Right lung (tissue), 5 donors: Measurements from ENCODE around the gene S100A2. TPM values are rescaled to one million over a fixed set of nuclear protein-coding genes. Genes with fewer than 3 reads are reported as not detected.
A peak's percentile ranks its signal among the peaks of the same experiment; 100 is the strongest.
"Not testable (repeated sequence)": the region's sequence is repeated elsewhere in the genome, so short reads cannot be mapped to it uniquely, and the experiment has no call there.

Experiments used
- DNase-seq, 2 donors: peaks; one replicate each; pipeline ENCODE4 v3.0.0-alpha.2; 2013
- polyA plus RNA-seq, 5 donors: library from polyadenylated mRNA; unstranded; fragments of 120-200 nt; gene quantifications; one replicate each; pipeline versions ENCODE4 v1.2.1 to v1.2.3, GENCODE V29; 2013; ENCODE audit warnings: inconsistent platforms in 1 of 5, low replicate concordance in 1 of 5; ENCODE audit not compliant: insufficient read length in 5 of 5, insufficient read depth in 1 of 5

The S100A2 gene
- polyA plus RNA-seq, 5 donors = 0.69 to 1.8 (median 1.2) TPM

GRCh38 chr1:153532769-153533599, 32.7 kb downstream of the S100A2 start:
- DNase-seq = peak; percentile 74 to 77

GRCh38 chr1:153532181-153532580, 33.5 kb downstream of the S100A2 start:
- DNase-seq = no peak

- no peak for DNase-seq
Observed at GRCh38 chr1:153531638-153532037, 34.0 kb downstream of the S100A2 start.

GRCh38 chr1:153527683-153528040, 38.0 kb downstream of the S100A2 start:
- DNase-seq = no peak

- no peak for DNase-seq
Observed at GRCh38 chr1:153527023-153527682, 38.5 kb downstream of the S100A2 start.

- DNase-seq = no peak
Observed at GRCh38 chr1:153526132-153526543, 39.5 kb downstream of the S100A2 start.

- DNase-seq = no peak
Observed at GRCh38 chr1:153525088-153525728, 40.4 kb downstream of the S100A2 start.

- not testable (repeated sequence) for DNase-seq
Observed at GRCh38 chr1:153522353-153523048, 43.1 kb downstream of the S100A2 start.

- DNase-seq = not testable (repeated sequence)
Observed at GRCh38 chr1:153521808-153522207, 43.8 kb downstream of the S100A2 start.

GRCh38 chr1:153520818-153521476, 44.7 kb downstream of the S100A2 start:
- DNase-seq = no peak

GRCh38 chr1:153520137-153520691, 45.4 kb downstream of the S100A2 start:
- DNase-seq = not testable (repeated sequence)

- no peak for DNase-seq
Observed at GRCh38 chr1:153519242-153519641, 46.4 kb downstream of the S100A2 start.

- no peak for DNase-seq
Observed at GRCh38 chr1:153515504-153516394, 49.9 kb downstream of the S100A2 start.

GRCh38 chr1:153513666-153514065, 52.0 kb downstream of the S100A2 start:
- no peak for DNase-seq

GRCh38 chr1:153513023-153513422, 52.6 kb downstream of the S100A2 start:
- no peak for DNase-seq

Other genes with a start within 250 kb of the S100A2 start
- gene PGLYRP4, start 217.0 kb downstream of the S100A2 start, polyA plus RNA-seq = not detected
- 10 to 100 TPM; 17.9 to 33.5 (median 28.3) TPM for gene S100A9, start 208.0 kb downstream of the S100A2 start, polyA plus RNA-seq
- 1 to 10 TPM; 1.2 to 3.8 (median 3.0) TPM for gene S100A12, start 190.2 kb downstream of the S100A2 start, polyA plus RNA-seq
- 10 to 100 TPM; 12.1 to 30.7 (median 22.1) TPM for gene S100A8, start 174.8 kb downstream of the S100A2 start, polyA plus RNA-seq
- not detected for gene S100A7A, start 149.3 kb downstream of the S100A2 start, polyA plus RNA-seq
- gene S100A7, start 105.2 kb downstream of the S100A2 start, polyA plus RNA-seq = not detected
- 100 to 1,000 TPM; 138 to 297 (median 187) TPM for gene S100A6, start 29.9 kb downstream of the S100A2 start, polyA plus RNA-seq
- gene S100A5, start 24.9 kb downstream of the S100A2 start, polyA plus RNA-seq = under 1 TPM in 1 of 5 donors, not detected in 4; 0.23 TPM
- 10 to 100 TPM; 15.9 to 32.6 (median 19.9) TPM for gene S100A4, start 20.0 kb downstream of the S100A2 start, polyA plus RNA-seq
- gene S100A3, start 16.6 kb downstream of the S100A2 start, polyA plus RNA-seq = under 1 TPM in 2 of 5 donors, not detected in 3; 0.21 to 0.66 TPM
- 100 to 1,000 TPM; 119 to 177 (median 147) TPM for gene S100A16, start 47.3 kb upstream of the S100A2 start, polyA plus RNA-seq
- 100 to 1,000 TPM in 4 of 5 donors, 10 to 100 TPM in 1; 93.5 to 174 (median 144) TPM for gene S100A14, start 50.5 kb upstream of the S100A2 start, polyA plus RNA-seq
- gene S100A13, start 61.7 kb upstream of the S100A2 start, polyA plus RNA-seq = 100 to 1,000 TPM in 1 of 5 donors, 10 to 100 TPM in 4; 76.9 to 120 (median 96.7) TPM
- gene S100A1, start 62.6 kb upstream of the S100A2 start, polyA plus RNA-seq = 1 to 10 TPM in 4 of 5 donors, under 1 TPM in 1; 1.00 to 2.0 (median 1.6) TPM
- gene CHTOP, start 68.2 kb upstream of the S100A2 start, polyA plus RNA-seq = 100 to 1,000 TPM; 106 to 125 (median 120) TPM
- 10 to 100 TPM; 38.5 to 48.6 (median 41.6) TPM for gene SNAPIN, start 92.9 kb upstream of the S100A2 start, polyA plus RNA-seq
- gene ILF2, start 105.1 kb upstream of the S100A2 start, polyA plus RNA-seq = 100 to 1,000 TPM; 245 to 312 (median 264) TPM
- gene NPR1, start 112.8 kb upstream of the S100A2 start, polyA plus RNA-seq = 10 to 100 TPM; 14.4 to 20.5 (median 15.0) TPM
- gene INTS3, start 162.2 kb upstream of the S100A2 start, polyA plus RNA-seq = 100 to 1,000 TPM in 4 of 5 donors, 10 to 100 TPM in 1; 98.2 to 130 (median 104) TPM
- 10 to 100 TPM; 33.3 to 47.9 (median 41.6) TPM for gene SLC27A3, start 209.6 kb upstream of the S100A2 start, polyA plus RNA-seq